Muscle of leg (tissue), 11 donors: ENCODE measurements around the gene ATP5PO. TPM values are rescaled to one million over a fixed set of nuclear protein-coding genes. Genes with fewer than 3 reads are reported as not detected.
A peak's percentile ranks its signal among the peaks of the same experiment; 100 is the strongest.

Experiments
- DNase-seq: peaks from one replicate; pipeline ENCODE4 v3.0.0; 2013
- H3K27ac ChIP-seq: one replicate; pipeline ENCODE4 v1.5.1; 2013; ENCODE audit warnings: mild to moderate bottlenecking, low read length, control low read depth
- H3K27me3 ChIP-seq: one replicate; pipeline ENCODE4 v1.6.1; 2013; ENCODE audit warnings: low read length; ENCODE audit not compliant: control insufficient read depth, insufficient read depth
- H3K36me3 ChIP-seq: one replicate; pipeline ENCODE4 v1.6.1; 2013; ENCODE audit warnings: low read length; ENCODE audit not compliant: control insufficient read depth, insufficient read depth
- H3K4me1 ChIP-seq: one replicate; pipeline ENCODE4 v1.6.1; 2013; ENCODE audit warnings: low read length; ENCODE audit not compliant: control insufficient read depth, insufficient read depth
- H3K4me3 ChIP-seq: one replicate; pipeline ENCODE4 v1.5.1; 2013; ENCODE audit warnings: low read length, control low read depth
- H3K9me3 ChIP-seq: replicated peaks from 2 replicates; pipeline ENCODE4 v1.6.1; 2013; ENCODE audit warnings: low read depth, low read length; ENCODE audit not compliant: control insufficient read depth
- WGBS: methylation state at CpG from one replicate; pipeline ENCODE4 v1.1.5; 2013; ENCODE audit warnings: missing lambda C conversion rate; ENCODE audit not compliant: insufficient coverage; 5-methylcytosine and 5-hydroxymethylcytosine counted together
- polyA plus RNA-seq, 8 donors: library from polyadenylated mRNA; unstranded; fragments of 120-200 nt; gene quantifications; one replicate each; pipeline versions ENCODE4 v1.2.1 to v1.2.3, GENCODE V29; 2013; ENCODE audit warnings: inconsistent platforms in 1 of 8, low replicate concordance in 1 of 8; ENCODE audit not compliant: insufficient read length in 8 of 8, insufficient read depth in 1 of 8
- total RNA-seq: library from RNA; stranded (reverse); fragments of 120-200 nt; gene quantifications from one replicate; pipeline ENCODE4 v1.2.4, GENCODE V29; 2013

The ATP5PO gene
- total and polyA plus RNA-seq, 9 donors: 224 to 338 (median 293) TPM

DNA sequence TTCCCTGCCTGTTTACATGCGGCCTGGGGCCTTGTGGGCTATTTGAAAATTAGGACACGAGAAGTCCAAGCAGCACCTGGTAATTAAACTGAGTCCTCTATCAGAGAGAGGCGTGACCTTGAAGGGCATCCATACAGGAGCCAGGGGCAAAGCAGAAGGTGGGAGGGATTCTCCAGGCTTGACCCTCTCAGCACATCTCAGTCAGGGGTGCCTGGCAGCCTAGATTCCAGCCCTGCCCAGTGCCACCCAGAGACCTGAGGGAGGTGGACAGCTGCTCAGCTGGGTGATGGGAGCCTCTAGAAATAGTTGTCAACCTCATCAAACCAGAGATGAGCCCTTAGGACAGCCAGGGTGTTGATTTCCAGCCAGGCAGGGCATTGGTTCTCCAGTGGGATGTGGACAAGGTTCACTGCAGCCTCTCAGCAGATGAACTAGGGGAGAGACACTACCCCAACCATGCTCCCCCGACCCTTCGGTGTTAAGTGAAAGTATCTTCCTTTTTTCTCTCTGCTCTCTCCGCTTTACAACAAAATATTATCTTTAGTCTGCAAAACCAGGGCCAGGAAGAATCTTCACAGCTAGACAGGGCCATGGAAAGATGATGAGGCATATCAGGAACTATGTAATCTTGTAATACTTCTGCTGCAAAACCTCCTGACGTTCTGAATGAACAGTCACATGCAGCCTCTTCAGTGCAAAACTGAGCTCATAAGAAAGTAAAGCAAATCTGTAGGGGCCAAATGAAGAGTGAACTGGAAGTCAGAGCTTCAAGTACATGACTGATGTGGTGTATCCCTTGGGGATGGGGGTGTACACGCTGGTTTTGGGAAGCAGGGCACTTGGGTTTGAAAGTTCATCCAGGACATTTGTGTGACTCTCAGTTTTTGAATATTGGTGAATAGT is 35.9 kb upstream of the ATP5PO start:
- Histone ChIP-seq H3K4me1 (peaks cover 15% of the 10 kb centered on the region), H3K9me3 (no peaks in the 10 kb centered on the region), H3K27me3 (no peaks in the 10 kb centered on the region), H3K4me3 (no peak overlapping the region), H3K36me3 (no peaks in the 10 kb centered on the region), H3K27ac (no peak overlapping the region)
- DNase-seq: no peak
- 88% methylated on average over 4 of the region's 8 CpGs for WGBS

- WGBS: 91% methylated on average over 8 of the region's 10 CpGs
- Histone ChIP-seq H3K27ac (no peak overlapping the region), H3K9me3 (no peaks in the 10 kb centered on the region), H3K4me3 (no peak overlapping the region), H3K27me3 (no peaks in the 10 kb centered on the region), H3K36me3 (no peaks in the 10 kb centered on the region), H3K4me1 (peaks cover 15% of the 10 kb centered on the region)
- no peak for DNase-seq
These were observed 35.0 kb upstream of the ATP5PO start for GRCh38 chr21:33950431-33951079.

GRCh38 chr21:33949516-33950430 is 34.2 kb upstream of the ATP5PO start:
- H3K4me1 ChIP-seq: peaks cover 15% of the 10 kb centered on the region
- no peak overlapping the region for H3K27ac ChIP-seq
- no peak for DNase-seq
- no peak overlapping the region for H3K4me3 ChIP-seq
- H3K9me3 ChIP-seq: no peaks in the 10 kb centered on the region
- WGBS: 98% methylated on average over 8 of the region's 12 CpGs
- no peaks in the 10 kb centered on the region for H3K36me3 ChIP-seq
- H3K27me3 ChIP-seq: no peaks in the 10 kb centered on the region

GRCh38 chr21:33948951-33949444 is 33.4 kb upstream of the ATP5PO start:
- no peaks in the 10 kb centered on the region for H3K36me3 ChIP-seq
- H3K4me1 ChIP-seq: peaks cover 15% of the 10 kb centered on the region
- no peak for DNase-seq
- 77% methylated on average over 5 of the region's 9 CpGs for WGBS
- no peak overlapping the region for H3K4me3 ChIP-seq
- no peak overlapping the region for H3K27ac ChIP-seq
- H3K9me3 ChIP-seq: no peaks in the 10 kb centered on the region
- H3K27me3 ChIP-seq: no peaks in the 10 kb centered on the region

- no peak overlapping the region for H3K4me3 ChIP-seq
- no peaks in the 10 kb centered on the region for H3K9me3 ChIP-seq
- H3K36me3 ChIP-seq: no peaks in the 10 kb centered on the region
- no peaks in the 10 kb centered on the region for H3K27me3 ChIP-seq
- 36% methylated on average over 7 of the region's 17 CpGs for WGBS
- peaks cover 15% of the 10 kb centered on the region for H3K4me1 ChIP-seq
- peak overlapping the region; percentile 52 for H3K27ac ChIP-seq
- DNase-seq: peak; percentile 57
These were observed 32.7 kb upstream of the ATP5PO start for GRCh38 chr21:33948096-33948950.

GRCh38 chr21:33947451-33948095 is 32.0 kb upstream of the ATP5PO start:
- Histone ChIP-seq H3K9me3 (no peaks in the 10 kb centered on the region), H3K27me3 (no peaks in the 10 kb centered on the region), H3K36me3 (no peaks in the 10 kb centered on the region), H3K27ac (peak overlapping the region; percentile 52), H3K4me1 (peaks cover 15% of the 10 kb centered on the region), H3K4me3 (no peak overlapping the region)
- 0% methylated on average over 1 of the region's 9 CpGs for WGBS
- peak; percentile 86 for DNase-seq

- DNase-seq: no peak
- WGBS: 100% methylated on average over 1 of the region's 2 CpGs
These were observed 30.2 kb upstream of the ATP5PO start for GRCh38 chr21:33945652-33946270.

DNA sequence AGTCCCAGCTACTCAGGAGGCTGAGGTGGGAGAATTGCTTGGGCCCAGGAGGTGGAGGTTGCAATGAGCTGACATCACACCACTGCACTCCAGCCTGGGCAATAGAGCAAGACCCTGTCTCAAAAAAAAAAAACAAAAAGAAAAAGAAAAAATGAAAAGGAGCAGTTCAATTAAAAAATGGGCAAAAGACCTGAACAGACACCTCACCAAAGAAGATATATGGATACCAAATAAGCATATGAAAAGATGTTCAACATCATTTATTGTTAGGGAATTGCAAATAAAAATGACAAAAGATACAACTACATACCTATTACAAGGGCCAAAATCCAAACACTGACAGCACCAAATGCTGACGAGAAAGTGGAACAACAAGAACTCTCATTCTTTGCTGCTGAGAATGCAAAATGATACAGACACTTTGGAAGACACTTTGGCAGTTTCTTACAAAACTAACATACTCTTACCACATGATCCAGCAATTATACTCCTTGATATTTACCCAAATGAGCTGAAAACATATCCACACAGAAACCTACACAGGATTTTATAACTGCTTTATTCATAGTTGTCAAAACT is 28.7 kb upstream of the ATP5PO start:
- no CpG with 5 or more reads among the region's 1 CpG for WGBS
- peaks cover 19% of the 10 kb centered on the region for H3K4me1 ChIP-seq
- H3K36me3 ChIP-seq: no peaks in the 10 kb centered on the region
- H3K4me3 ChIP-seq: no peak overlapping the region
- no peak overlapping the region for H3K27ac ChIP-seq
- H3K27me3 ChIP-seq: no peaks in the 10 kb centered on the region
- DNase-seq: no peak
- H3K9me3 ChIP-seq: no peaks in the 10 kb centered on the region

More at GRCh38 chr21:33945652-33946270, 30.2 kb upstream of the ATP5PO start:
- Histone ChIP-seq H3K4me3 (no peak overlapping the region), H3K36me3 (no peaks in the 10 kb centered on the region), H3K27ac (no peak overlapping the region), H3K27me3 (no peaks in the 10 kb centered on the region), H3K9me3 (no peaks in the 10 kb centered on the region), H3K4me1 (peaks cover 19% of the 10 kb centered on the region)
